Ovary (tissue), 3 donors: Measurements from ENCODE around the gene GGT6.

ENCODE experiments used
- EP300 ChIP-seq: sonication (generic); formaldehyde crosslinking; IDR thresholded peaks from one replicate; pipeline ENCODE4 v1.6.1; 2017; ENCODE audit warnings: antibody characterized with exemption
- POLR2A ChIP-seq: fragments of 450-650 bp; IDR thresholded peaks from one replicate; pipeline ENCODE4 v1.6.1; 2017; ENCODE audit warnings: antibody characterized with exemption, mild to moderate bottlenecking, moderate library complexity
- TF ChIP-seq, protein P1 (sequence below), 3 donors: fragments of 450-650 bp in 2 of 3; fragments of 200-600 bp in 1 of 3; IDR thresholded peaks; one replicate each; pipeline versions ENCODE4 v1.5.1 to v1.8.0; 2016 to 2022; ENCODE audit warnings: antibody characterized with exemption in 3 of 3, mild to moderate bottlenecking in 1 of 3
- donor health status: DM: no; HTN: no; CAD: no.

DNA sequence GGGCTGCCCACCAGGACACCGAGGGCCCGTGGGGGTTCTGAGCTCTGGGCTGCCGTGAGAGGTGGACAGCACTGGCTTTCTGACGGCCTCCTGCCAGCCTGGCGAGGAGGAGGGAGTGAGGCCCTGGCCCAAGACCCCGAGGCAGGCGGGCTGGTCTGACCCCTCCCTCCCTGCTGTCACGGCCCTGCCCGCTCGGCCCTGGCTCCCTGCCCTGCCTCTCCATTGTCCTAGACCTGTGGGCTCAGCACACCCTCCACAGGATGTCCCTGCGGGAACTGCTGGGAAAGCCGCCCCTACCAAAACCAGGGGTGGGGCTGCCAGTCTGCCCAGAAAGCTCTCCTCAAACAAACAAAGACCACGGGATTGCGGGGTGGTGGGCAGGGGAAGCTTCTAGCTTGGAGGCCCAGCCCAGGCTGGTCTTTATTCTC is 41.0 kb downstream of the GGT6 start:
- TF ChIP-seq, protein P1, sequence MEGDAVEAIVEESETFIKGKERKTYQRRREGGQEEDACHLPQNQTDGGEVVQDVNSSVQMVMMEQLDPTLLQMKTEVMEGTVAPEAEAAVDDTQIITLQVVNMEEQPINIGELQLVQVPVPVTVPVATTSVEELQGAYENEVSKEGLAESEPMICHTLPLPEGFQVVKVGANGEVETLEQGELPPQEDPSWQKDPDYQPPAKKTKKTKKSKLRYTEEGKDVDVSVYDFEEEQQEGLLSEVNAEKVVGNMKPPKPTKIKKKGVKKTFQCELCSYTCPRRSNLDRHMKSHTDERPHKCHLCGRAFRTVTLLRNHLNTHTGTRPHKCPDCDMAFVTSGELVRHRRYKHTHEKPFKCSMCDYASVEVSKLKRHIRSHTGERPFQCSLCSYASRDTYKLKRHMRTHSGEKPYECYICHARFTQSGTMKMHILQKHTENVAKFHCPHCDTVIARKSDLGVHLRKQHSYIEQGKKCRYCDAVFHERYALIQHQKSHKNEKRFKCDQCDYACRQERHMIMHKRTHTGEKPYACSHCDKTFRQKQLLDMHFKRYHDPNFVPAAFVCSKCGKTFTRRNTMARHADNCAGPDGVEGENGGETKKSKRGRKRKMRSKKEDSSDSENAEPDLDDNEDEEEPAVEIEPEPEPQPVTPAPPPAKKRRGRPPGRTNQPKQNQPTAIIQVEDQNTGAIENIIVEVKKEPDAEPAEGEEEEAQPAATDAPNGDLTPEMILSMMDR (IDR thresholded peaks at IDR 0.05): no peak
- TF ChIP-seq POLR2A (no peak), EP300 (no peak)
